ENCODE measurements around the gene PRR15.

PRR15 gene

DNA sequence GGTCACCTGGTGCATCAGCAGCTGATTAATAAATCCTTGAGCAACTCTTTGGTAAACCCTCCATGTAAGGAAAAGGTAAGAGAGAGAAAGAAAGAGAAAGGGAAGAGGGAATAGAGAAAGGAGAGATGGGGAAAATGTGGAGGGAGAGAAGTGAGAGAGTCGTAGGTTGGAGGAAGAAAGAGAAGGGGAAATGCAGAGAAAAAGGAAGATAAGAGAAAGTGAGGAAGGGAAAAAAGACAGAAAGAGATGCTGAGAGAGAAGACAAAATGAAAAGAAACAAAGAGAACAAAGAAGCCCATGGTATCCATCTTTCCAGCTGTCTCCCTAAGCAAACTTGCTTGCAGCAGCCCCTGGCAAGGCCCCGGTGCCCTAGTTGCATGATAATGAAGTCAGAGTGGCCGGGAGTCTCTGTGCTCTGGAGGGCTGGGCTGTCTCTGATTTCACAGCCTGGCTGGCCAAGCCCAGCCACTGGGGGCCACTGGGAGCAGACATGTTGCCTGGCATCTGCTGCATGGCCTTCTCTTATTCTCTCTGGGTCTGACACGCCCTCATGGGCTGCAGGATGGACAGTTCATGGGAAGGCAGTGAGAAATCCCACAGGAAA is 48.4 kb downstream of the PRR15 start:
- no peak for DNase-seq

DNA sequence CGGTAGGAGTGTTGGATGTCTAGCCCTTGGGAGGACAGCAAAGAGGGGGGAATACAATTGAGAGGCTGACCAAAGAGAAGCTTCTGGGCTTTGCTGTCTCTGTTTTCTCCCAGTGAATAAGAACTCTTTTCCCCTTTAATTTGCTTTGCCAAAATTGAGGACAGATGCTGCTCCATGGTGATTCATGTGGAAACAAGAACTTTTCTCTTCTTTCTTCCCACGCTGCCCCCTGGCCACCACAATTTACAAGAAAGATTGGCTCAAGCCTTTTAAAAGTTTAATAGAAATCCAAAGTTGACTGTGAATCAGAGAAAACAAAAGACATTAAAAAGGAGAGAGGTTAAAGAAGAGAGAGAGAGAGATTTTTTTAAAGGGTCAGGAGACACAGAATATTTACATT is 49.0 kb downstream of the PRR15 start:
- DNase-seq, result no peak

GRCh38 chr7:29613100-29613499 is 49.5 kb downstream of the PRR15 start:
- DNase-seq, result no peak

DNA sequence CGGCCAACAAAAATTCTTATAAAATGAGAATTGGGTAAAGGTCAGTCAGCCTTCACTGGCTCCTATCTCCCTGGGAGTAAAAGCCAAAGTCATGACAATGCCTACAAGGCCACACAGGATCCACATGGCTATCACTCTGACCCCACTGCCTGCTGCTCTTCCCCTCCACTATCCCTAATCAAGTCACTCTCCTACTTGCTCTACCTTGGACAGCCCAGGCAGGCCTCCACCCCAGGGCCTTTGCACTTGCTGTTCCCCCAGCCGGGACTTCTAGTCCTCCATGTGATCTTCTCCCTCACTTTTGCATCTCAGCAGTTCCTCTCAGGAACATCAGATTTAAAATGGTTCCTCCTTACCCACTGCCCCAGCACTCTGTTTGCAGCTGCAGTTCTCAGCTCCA is 50.6 kb downstream of the PRR15 start:
- no peak for DNase-seq

Data from activated CD4-positive, alpha-beta T cell treated with anti-CD3 and anti-CD28 coated beads, Interleukin-10, Interleukin-2, amounts not matched to agents 100 ng/mL and 50 ng/mL, durations not matched to agents 16 hours and 8 hours (primary cell).